K562 (cell line): Measurements from ENCODE around the gene ADAP1. TPM values are rescaled to one million over a fixed set of nuclear protein-coding genes. Genes with fewer than 3 reads are reported as not detected.

Experiments used
- FOS ChIP-seq: IDR thresholded peaks from 3 replicates; pipeline ENCODE4 v1.6.1; 2011; ENCODE audit not compliant: insufficient read length; ENCODE audit errors: extremely low read depth
- FOXJ2 ChIP-seq: fragments of 200-800 bp; sonication (Bioruptor generic); IDR thresholded peaks from 2 replicates; pipeline ENCODE4 v1.6.1; 2016; ENCODE audit warnings: missing genetic modification characterization, missing compliant biosample characterization
- KDM2B ChIP-seq: fragments of 250-450 bp; sonication (Bioruptor Pico); IDR thresholded peaks from 2 replicates; pipeline ENCODE4 v1.8.0; 2021; ENCODE audit warnings: mild to moderate bottlenecking, moderate library complexity
- NFRKB ChIP-seq: fragments of 450-650 bp; IDR thresholded peaks from 2 replicates; pipeline ENCODE4 v1.6.1; 2016; ENCODE audit warnings: low read depth
- PML ChIP-seq: IDR thresholded peaks from 2 replicates; pipeline ENCODE4 v1.6.1; 2012; ENCODE audit warnings: low read length, inconsistent platforms
- POLR2AphosphoS5 ChIP-seq: IDR thresholded peaks from 2 replicates; pipeline ENCODE4 v1.6.1; 2011; ENCODE audit warnings: mild to moderate bottlenecking, low read depth, low read length, moderate library complexity; ENCODE audit not compliant: control insufficient read depth, insufficient read depth
- SAFB ChIP-seq: fragments of 200-400 bp; formaldehyde crosslinking; IDR thresholded peaks from 2 replicates; pipeline ENCODE4 v1.6.1; 2017; ENCODE audit warnings: low read depth, low read length, borderline replicate concordance
- SIRT6 ChIP-seq: IDR thresholded peaks from one replicate; pipeline ENCODE4 v1.6.1; 2012; ENCODE audit warnings: low read depth, mild to moderate bottlenecking, control low read depth, inconsistent platforms, low read length, moderate library complexity
- SMARCA4 ChIP-seq: fragments of 450-650 bp; IDR thresholded peaks from 2 replicates; pipeline ENCODE4 v1.6.1; 2016
- SRSF1 ChIP-seq: fragments of 200-400 bp; formaldehyde crosslinking; IDR thresholded peaks from 2 replicates; pipeline ENCODE4 v1.6.1; 2017; ENCODE audit warnings: mild to moderate bottlenecking, low read depth, low read length, moderate library complexity
- TAF7 ChIP-seq: fragments of 450-650 bp; IDR thresholded peaks from 2 replicates; pipeline ENCODE4 v1.6.1; 2016; ENCODE audit warnings: missing genetic modification characterization, missing compliant biosample characterization
- TBP ChIP-seq: optimal IDR thresholded peaks from 2 replicates; pipeline ENCODE3; 2011; ENCODE audit warnings: low read depth, low read length, improper control_type of control experiment
- WHSC1 ChIP-seq: IDR thresholded peaks from one replicate; pipeline ENCODE4 v1.6.1; 2012; ENCODE audit warnings: low read length, control low read depth, inconsistent platforms
- ZEB2 ChIP-seq: fragments of 450-650 bp; IDR thresholded peaks from 2 replicates; pipeline ENCODE4 v1.6.1; 2016
- ZNF134 ChIP-seq: fragments of 250-450 bp; sonication (Bioruptor Pico); conservative IDR thresholded peaks from 2 replicates; pipeline ENCODE4 v1.4.0; 2020
- ZNF696 ChIP-seq: fragments of 250-450 bp; sonication (Bioruptor Pico); conservative IDR thresholded peaks from 2 replicates; pipeline ENCODE4 v1.4.0; 2020; ENCODE audit warnings: mild to moderate bottlenecking, moderate library complexity
- polyA plus RNA-seq, 8 experiments: library from polyadenylated mRNA; depleted of rRNA in 4 of 8; stranded (reverse) in 5 of 8; unstranded in 3 of 8; fragments of >200 nt; fragmentation: Nextera tagmentation in 2 of 8; fragmentation: Illumina TruSeq in 1 of 8; extraction: Ambion mirVana in 2 of 8; extraction: Trizol in 1 of 8; gene quantifications; 2 replicates each; pipeline versions ENCODE4 v1.2.1 to v1.2.3, GENCODE V29; 2011 to 2014; ENCODE audit warnings: inconsistent platforms in 1 of 8, missing spikeins in 1 of 8
- total RNA-seq, 7 experiments: library from RNA; depleted of rRNA in 6 of 7; stranded (reverse); fragments of >200 nt in 6 of 7; fragmentation: Illumina TruSeq in 2 of 7; extraction: Trizol in 2 of 7; gene quantifications; 2 replicates each; pipeline versions ENCODE4 v1.2.1 to v1.2.3, GENCODE V29; 2011 to 2021; ENCODE audit warnings: low replicate concordance in 1 of 7
- TF ChIP-seq, protein P1 (sequence below): fragments of 450-650 bp; formaldehyde crosslinking; IDR thresholded peaks from 2 replicates; pipeline ENCODE4 v1.4.0; 2020; ENCODE audit warnings: mild to moderate bottlenecking, mixed read lengths
- TF ChIP-seq, protein P2 (sequence below): fragments of 450-650 bp; IDR thresholded peaks from 2 replicates; pipeline ENCODE4 v1.6.1; 2016; ENCODE audit warnings: missing biosample characterization, missing genetic modification characterization
- TF ChIP-seq, protein P3 (sequence below), 2 experiments: fragments of 450-650 bp in 1 of 2; sonication (generic) in 1 of 2; formaldehyde crosslinking in 1 of 2; IDR thresholded peaks in 1 of 2; conservative IDR thresholded peaks in 1 of 2; 2 replicates each; pipeline versions ENCODE4 v1.6.1 to v1.8.1; 2016 to 2023; ENCODE audit warnings: mild to moderate bottlenecking in 2 of 2, moderate library complexity in 2 of 2, inconsistent platforms in 1 of 2, missing genetic modification reagents in 1 of 2
- TF ChIP-seq, protein P4 (sequence below): fragments of 450-650 bp; formaldehyde crosslinking; IDR thresholded peaks from 2 replicates; pipeline ENCODE4 v1.4.0; 2020; ENCODE audit warnings: mild to moderate bottlenecking, moderate library complexity
- TF ChIP-seq, protein P5 (sequence below): fragments of 250-450 bp; sonication (Bioruptor Pico); IDR thresholded peaks from 2 replicates; pipeline ENCODE4 v1.4.0; 2020; ENCODE audit warnings: mild to moderate bottlenecking, moderate library complexity
- TF ChIP-seq, protein P6 (sequence below): sonication (generic); IDR thresholded peaks from 2 replicates; pipeline ENCODE4 v1.6.1; 2016

The ADAP1 gene
- total and polyA plus RNA-seq, 9 of the 15 experiments (the other 6 are each of a cell fraction or from before 2014, with no cell fraction given), result 0.27 to 1.4 (median 0.52) TPM; not detected in 3

DNA sequence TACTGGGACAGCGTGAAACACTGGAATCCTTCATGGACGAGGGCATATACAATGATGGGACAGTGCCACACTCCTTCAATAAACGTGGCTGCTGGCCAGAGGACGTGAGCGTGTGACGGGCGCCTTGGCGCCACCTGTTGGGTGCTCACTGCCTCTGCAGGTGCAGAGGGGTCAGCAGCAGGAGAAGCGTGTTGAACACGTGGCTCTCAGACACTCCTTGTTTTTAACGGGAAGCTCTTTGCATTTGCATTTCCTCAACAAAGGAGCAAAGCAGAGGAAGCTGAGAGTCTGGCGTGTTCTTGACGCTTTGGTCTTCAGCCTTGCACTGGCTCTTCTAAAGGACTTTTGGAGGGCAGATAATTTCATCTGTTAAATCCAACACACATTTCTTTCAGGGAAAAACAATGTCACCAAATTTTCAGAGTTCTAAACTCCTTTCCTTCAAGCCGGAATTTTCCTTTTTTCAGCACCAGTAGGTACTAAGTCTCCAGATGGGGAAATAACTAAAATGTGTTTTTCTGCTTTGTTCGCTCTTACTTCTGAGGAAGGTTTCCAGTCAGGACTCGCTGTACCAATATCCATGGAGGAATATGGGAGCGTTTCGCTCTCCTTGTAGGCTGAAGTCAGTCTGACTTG lies 81.0 kb downstream of the ADAP1 start (continued):
- TF ChIP-seq FOS (no peak), SAFB (no peak), PML (no peak; the same call in 1 of the 2 replicates), ZEB2 (no peak), TAF7 (tag) (no peak), SRSF1 (no peak), SMARCA4 (no peak), SIRT6 (no peak), ZNF696 (no peak), NFRKB (peak; percentile 57; the same call in 1 of the 2 replicates), POLR2AphosphoS5 (peak; percentile 57; the same call in 1 of the 2 replicates), FOXJ2 (tag) (no peak; the same call in 1 of the 2 replicates), ZNF134 (CRISPR knock-in tag) (no peak), KDM2B (CRISPR knock-in tag) (no peak), WHSC1 (no peak), TBP (peak; percentile 44)
- TF ChIP-seq, protein P1, sequence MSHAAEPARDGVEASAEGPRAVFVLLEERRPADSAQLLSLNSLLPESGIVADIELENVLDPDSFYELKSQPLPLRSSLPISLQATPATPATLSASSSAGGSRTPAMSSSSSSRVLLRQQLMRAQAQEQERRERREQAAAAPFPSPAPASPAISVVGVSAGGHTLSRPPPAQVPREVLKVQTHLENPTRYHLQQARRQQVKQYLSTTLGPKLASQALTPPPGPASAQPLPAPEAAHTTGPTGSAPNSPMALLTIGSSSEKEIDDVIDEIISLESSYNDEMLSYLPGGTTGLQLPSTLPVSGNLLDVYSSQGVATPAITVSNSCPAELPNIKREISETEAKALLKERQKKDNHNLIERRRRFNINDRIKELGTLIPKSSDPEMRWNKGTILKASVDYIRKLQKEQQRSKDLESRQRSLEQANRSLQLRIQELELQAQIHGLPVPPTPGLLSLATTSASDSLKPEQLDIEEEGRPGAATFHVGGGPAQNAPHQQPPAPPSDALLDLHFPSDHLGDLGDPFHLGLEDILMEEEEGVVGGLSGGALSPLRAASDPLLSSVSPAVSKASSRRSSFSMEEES (CRISPR knock-in tag), result no peak
- TF ChIP-seq, protein P2, sequence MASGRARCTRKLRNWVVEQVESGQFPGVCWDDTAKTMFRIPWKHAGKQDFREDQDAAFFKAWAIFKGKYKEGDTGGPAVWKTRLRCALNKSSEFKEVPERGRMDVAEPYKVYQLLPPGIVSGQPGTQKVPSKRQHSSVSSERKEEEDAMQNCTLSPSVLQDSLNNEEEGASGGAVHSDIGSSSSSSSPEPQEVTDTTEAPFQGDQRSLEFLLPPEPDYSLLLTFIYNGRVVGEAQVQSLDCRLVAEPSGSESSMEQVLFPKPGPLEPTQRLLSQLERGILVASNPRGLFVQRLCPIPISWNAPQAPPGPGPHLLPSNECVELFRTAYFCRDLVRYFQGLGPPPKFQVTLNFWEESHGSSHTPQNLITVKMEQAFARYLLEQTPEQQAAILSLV (tag), result peak; percentile 29; the same call in 1 of the 2 replicates
- TF ChIP-seq, protein P3, sequence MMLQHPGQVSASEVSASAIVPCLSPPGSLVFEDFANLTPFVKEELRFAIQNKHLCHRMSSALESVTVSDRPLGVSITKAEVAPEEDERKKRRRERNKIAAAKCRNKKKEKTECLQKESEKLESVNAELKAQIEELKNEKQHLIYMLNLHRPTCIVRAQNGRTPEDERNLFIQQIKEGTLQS (IDR thresholded peaks at IDR 0.05), result no peak; the same call in 1 of the 2 replicates
- TF ChIP-seq, protein P3 (CRISPR knock-in tag; conservative IDR thresholded peaks at IDR 0.05), result peak; percentile 96
- TF ChIP-seq, protein P4, sequence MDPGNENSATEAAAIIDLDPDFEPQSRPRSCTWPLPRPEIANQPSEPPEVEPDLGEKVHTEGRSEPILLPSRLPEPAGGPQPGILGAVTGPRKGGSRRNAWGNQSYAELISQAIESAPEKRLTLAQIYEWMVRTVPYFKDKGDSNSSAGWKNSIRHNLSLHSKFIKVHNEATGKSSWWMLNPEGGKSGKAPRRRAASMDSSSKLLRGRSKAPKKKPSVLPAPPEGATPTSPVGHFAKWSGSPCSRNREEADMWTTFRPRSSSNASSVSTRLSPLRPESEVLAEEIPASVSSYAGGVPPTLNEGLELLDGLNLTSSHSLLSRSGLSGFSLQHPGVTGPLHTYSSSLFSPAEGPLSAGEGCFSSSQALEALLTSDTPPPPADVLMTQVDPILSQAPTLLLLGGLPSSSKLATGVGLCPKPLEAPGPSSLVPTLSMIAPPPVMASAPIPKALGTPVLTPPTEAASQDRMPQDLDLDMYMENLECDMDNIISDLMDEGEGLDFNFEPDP (CRISPR knock-in tag), result no peak
- TF ChIP-seq, protein P5, sequence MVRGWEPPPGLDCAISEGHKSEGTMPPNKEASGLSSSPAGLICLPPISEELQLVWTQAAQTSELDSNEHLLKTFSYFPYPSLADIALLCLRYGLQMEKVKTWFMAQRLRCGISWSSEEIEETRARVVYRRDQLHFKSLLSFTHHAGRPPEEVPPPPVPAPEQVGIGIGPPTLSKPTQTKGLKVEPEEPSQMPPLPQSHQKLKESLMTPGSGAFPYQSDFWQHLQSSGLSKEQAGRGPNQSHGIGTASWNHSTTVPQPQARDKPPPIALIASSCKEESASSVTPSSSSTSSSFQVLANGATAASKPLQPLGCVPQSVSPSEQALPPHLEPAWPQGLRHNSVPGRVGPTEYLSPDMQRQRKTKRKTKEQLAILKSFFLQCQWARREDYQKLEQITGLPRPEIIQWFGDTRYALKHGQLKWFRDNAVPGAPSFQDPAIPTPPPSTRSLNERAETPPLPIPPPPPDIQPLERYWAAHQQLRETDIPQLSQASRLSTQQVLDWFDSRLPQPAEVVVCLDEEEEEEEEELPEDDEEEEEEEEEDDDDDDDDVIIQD (CRISPR knock-in tag), result no peak
- TF ChIP-seq, protein P6, sequence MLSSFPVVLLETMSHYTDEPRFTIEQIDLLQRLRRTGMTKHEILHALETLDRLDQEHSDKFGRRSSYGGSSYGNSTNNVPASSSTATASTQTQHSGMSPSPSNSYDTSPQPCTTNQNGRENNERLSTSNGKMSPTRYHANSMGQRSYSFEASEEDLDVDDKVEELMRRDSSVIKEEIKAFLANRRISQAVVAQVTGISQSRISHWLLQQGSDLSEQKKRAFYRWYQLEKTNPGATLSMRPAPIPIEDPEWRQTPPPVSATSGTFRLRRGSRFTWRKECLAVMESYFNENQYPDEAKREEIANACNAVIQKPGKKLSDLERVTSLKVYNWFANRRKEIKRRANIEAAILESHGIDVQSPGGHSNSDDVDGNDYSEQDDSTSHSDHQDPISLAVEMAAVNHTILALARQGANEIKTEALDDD, result no peak
